A673 (cell line): Measurements from ENCODE around the gene RFTN1. TPM values are rescaled to one million over a fixed set of nuclear protein-coding genes. Genes with fewer than 3 reads are reported as not detected.

Experiments used
- BruUV-seq: library from RNA; stranded (reverse); fragments of 400-500 nt; replicated peaks from 2 replicates; lab custom pipeline; 2021; lab: Mats Ljungman, UMichigan
- CTCF ChIA-PET: fragments of 300-600 bp; sonication (Branson Sonifier 250); formaldehyde crosslinking; loops from one replicate; lab custom pipeline; 2022; ENCODE audit warnings: antibody characterized with exemption; lab: Charles Lee
- POLR2A ChIA-PET: fragments of 300-600 bp; sonication (Branson Sonifier 250); formaldehyde crosslinking; loops from one replicate; lab custom pipeline; 2022; ENCODE audit warnings: antibody characterized with exemption; ENCODE audit not compliant: low non-redundant PET; lab: Charles Lee
- DNase-seq: peaks from one replicate; pipeline ENCODE4 v3.0.0-alpha.2; 2015; ENCODE audit warnings: low spot score
- H3K27ac ChIP-seq: fragments of 200-600 bp; sonication (generic); 2 replicates; pipeline ENCODE4 v1.5.1; 2016; ENCODE audit warnings: mixed run types, low read depth, mild to moderate bottlenecking, mixed read lengths, antibody characterized with exemption, low read length; ENCODE audit not compliant: poor library complexity, severe bottlenecking
- H3K27me3 ChIP-seq: fragments of 200-600 bp; sonication (generic); replicated peaks from 2 replicates; pipeline ENCODE4 v1.6.1; 2017; ENCODE audit warnings: mixed run types, low read depth, mild to moderate bottlenecking, mixed read lengths, antibody characterized with exemption, low read length; ENCODE audit not compliant: insufficient read depth, poor library complexity
- H3K36me3 ChIP-seq: fragments of 200-600 bp; sonication (generic); 2 replicates; pipeline ENCODE4 v1.6.1; 2016; ENCODE audit warnings: mixed run types, mild to moderate bottlenecking, mixed read lengths, antibody characterized with exemption, low read length; ENCODE audit not compliant: insufficient read depth, poor library complexity, severe bottlenecking
- H3K4me1 ChIP-seq: fragments of 200-600 bp; sonication (generic); 2 replicates; pipeline ENCODE4 v1.6.1; 2017; ENCODE audit warnings: mixed run types, mild to moderate bottlenecking, mixed read lengths, antibody characterized with exemption, low read length; ENCODE audit not compliant: insufficient read depth, poor library complexity, severe bottlenecking
- H3K4me3 ChIP-seq: fragments of 200-600 bp; sonication (generic); 2 replicates; pipeline ENCODE4 v1.5.1; 2016; ENCODE audit warnings: low read depth, mixed run types, mild to moderate bottlenecking, mixed read lengths, low read length; ENCODE audit not compliant: poor library complexity, severe bottlenecking
- H3K9me3 ChIP-seq: fragments of 200-600 bp; sonication (generic); 2 replicates; pipeline ENCODE4 v1.6.1; 2016; ENCODE audit warnings: mixed run types, low read depth, mild to moderate bottlenecking, mixed read lengths, antibody characterized with exemption, low read length; ENCODE audit not compliant: poor library complexity, severe bottlenecking
- EZH2 ChIP-seq: fragments of 200-600 bp; sonication (generic); IDR thresholded peaks from 2 replicates; pipeline ENCODE4 v1.6.1; 2017; ENCODE audit warnings: borderline replicate concordance, low read depth, mild to moderate bottlenecking, mixed read lengths, antibody characterized with exemption, low read length; ENCODE audit not compliant: poor library complexity, severe bottlenecking
- intact Hi-C: fragments of 100-400 bp; cut with micrococcal nuclease; formaldehyde crosslinking; loops from one replicate; pipeline ENCODE4 v1.10.0; 2022; ENCODE audit not compliant: unreplicated experiment
- total RNA-seq: library from RNA; stranded (reverse); gene quantifications from 2 replicates; pipeline ENCODE4 v1.2.3, GENCODE V29; 2021
- TF ChIP-seq, protein P1 (sequence below): fragments of 300-800, 200-600 bp; sonication (generic); conservative IDR thresholded peaks from 2 replicates; pipeline ENCODE4 v1.5.1; 2017; ENCODE audit warnings: low read depth, mild to moderate bottlenecking, antibody characterized with exemption, low read length, moderate library complexity, mixed read lengths

RFTN1 gene
- total RNA-seq, 1 experiment from 2014 or later, result 0.60 TPM

DNA sequence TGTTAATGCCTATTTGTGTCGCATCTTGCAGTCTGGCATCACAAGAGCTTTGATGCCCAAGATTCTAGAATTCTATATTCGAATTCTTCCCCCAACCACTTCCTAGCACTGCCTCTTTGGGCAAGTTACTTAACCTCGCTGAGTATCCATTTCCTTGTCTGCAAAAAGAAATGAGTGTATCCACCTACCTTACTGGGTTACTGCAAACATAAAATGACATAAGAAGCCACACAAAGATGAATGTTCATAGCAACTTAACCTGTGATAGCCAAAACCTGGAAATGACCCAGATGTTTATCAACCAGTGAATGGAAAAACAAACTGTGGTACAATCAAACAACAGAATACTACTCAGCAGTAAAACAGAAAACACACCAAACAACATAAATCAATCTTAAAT, 24.9 kb downstream of the RFTN1 start:
- no TSS peak for BruUV-seq

GRCh38 chr3:16487511-16488175, 25.9 kb downstream of the RFTN1 start:
- intact Hi-C loops, result no loop called here
- Histone ChIP-seq H3K4me1 (no peaks in the 10 kb centered on the region), H3K27ac (no peak overlapping the region), H3K27me3 (peaks cover 20% of the 10 kb centered on the region), H3K4me3 (no peak overlapping the region), H3K36me3 (no peaks in the 10 kb centered on the region), H3K9me3 (peaks cover 4% of the 10 kb centered on the region)
- DNase-seq, result no peak
- POLR2A ChIA-PET, result no interaction called here
- CTCF ChIA-PET, result no interaction called here
- no peak for TF ChIP-seq EZH2
- no TSS peak for BruUV-seq

More for the DNA sequence above, 24.9 kb downstream of the RFTN1 start:
- intact Hi-C loops, result no loop called here
- no peaks in the 10 kb centered on the region for H3K4me1 ChIP-seq
- peaks cover 23% of the 10 kb centered on the region for H3K27me3 ChIP-seq
- no peak overlapping the region for H3K27ac ChIP-seq
- no peak for DNase-seq
- TF ChIP-seq, protein P1, sequence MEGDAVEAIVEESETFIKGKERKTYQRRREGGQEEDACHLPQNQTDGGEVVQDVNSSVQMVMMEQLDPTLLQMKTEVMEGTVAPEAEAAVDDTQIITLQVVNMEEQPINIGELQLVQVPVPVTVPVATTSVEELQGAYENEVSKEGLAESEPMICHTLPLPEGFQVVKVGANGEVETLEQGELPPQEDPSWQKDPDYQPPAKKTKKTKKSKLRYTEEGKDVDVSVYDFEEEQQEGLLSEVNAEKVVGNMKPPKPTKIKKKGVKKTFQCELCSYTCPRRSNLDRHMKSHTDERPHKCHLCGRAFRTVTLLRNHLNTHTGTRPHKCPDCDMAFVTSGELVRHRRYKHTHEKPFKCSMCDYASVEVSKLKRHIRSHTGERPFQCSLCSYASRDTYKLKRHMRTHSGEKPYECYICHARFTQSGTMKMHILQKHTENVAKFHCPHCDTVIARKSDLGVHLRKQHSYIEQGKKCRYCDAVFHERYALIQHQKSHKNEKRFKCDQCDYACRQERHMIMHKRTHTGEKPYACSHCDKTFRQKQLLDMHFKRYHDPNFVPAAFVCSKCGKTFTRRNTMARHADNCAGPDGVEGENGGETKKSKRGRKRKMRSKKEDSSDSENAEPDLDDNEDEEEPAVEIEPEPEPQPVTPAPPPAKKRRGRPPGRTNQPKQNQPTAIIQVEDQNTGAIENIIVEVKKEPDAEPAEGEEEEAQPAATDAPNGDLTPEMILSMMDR, result no peak
- TF ChIP-seq EZH2, result no peak
- POLR2A ChIA-PET, result no interaction called here
- peaks cover 4% of the 10 kb centered on the region for H3K9me3 ChIP-seq
- H3K36me3 ChIP-seq, result no peaks in the 10 kb centered on the region
- no peak overlapping the region for H3K4me3 ChIP-seq
- CTCF ChIA-PET, result no interaction called here

DNA sequence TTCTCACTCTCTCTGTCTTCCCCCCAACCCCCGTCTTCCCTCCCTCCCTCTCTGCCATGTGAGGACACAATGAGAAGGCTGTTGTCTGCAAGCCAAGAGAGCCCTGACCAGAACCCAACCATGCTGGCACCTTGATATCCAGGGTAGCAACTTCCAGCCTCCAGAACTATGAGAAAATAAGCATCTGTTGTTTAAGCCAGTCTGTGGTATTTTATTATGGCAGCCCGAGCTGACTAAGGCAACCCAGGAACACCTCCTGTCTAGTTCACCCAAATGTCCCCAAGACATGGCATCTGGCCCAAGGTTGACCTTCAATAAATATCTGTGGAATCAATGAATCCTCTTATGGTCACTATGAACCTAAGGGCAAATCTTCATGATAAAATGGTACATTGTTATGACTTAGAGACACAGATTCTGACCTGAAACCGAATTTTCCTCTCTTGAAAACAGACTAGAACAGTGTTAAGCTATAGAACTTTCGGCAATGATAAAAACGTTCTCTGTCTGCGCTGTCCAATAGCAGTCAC, 26.5 kb downstream of the RFTN1 start:
- no peak for TF ChIP-seq EZH2
- Histone ChIP-seq H3K9me3 (peaks cover 4% of the 10 kb centered on the region), H3K36me3 (no peaks in the 10 kb centered on the region), H3K4me3 (no peak overlapping the region), H3K27me3 (peaks cover 19% of the 10 kb centered on the region), H3K27ac (no peak overlapping the region), H3K4me1 (peaks cover 5% of the 10 kb centered on the region)
- intact Hi-C loops, result no loop called here
- DNase-seq, result no peak
- CTCF ChIA-PET, result no interaction called here
- POLR2A ChIA-PET, result no interaction called here
- no TSS peak for BruUV-seq

- ChIA-PET POLR2A (no interaction called here), CTCF (no interaction called here)
- no peaks in the 10 kb centered on the region for H3K36me3 ChIP-seq
- H3K27me3 ChIP-seq, result peaks cover 14% of the 10 kb centered on the region
- intact Hi-C loops, result no loop called here
- H3K4me3 ChIP-seq, result no peak overlapping the region
- DNase-seq, result no peak
- BruUV-seq, result no TSS peak
- peaks cover 2% of the 10 kb centered on the region for H3K9me3 ChIP-seq
- peaks cover 12% of the 10 kb centered on the region for H3K4me1 ChIP-seq
- no peak overlapping the region for H3K27ac ChIP-seq
- TF ChIP-seq, protein P1, result no peak
- TF ChIP-seq EZH2, result no peak
Measured at GRCh38 chr3:16486201-16486600, 27.3 kb downstream of the RFTN1 start.
